Neural crest cell (in vitro differentiated cells): ENCODE results near the gene ST6GALNAC1. TPM values are rescaled to one million over a fixed set of nuclear protein-coding genes. Genes with fewer than 3 reads are reported as not detected.

ENCODE experiments used
- DNase-seq: peaks from one replicate; pipeline ENCODE4 v3.0.0; 2021; ENCODE audit warnings: low read depth, mixed read lengths, low spot score
- H3K27ac Mint-ChIP-seq: one replicate; pipeline ENCODE4 v1.8.0; 2021; ENCODE audit warnings: mild to moderate bottlenecking, mixed read lengths; ENCODE audit not compliant: unreplicated experiment
- H3K27me3 Mint-ChIP-seq: 2 replicates; pipeline ENCODE4 v1.8.0; 2021; ENCODE audit warnings: low read depth, mild to moderate bottlenecking, mixed read lengths
- H3K36me3 Mint-ChIP-seq: 2 replicates; pipeline ENCODE4 v1.8.0; 2021; ENCODE audit warnings: low read depth, mild to moderate bottlenecking, mixed read lengths
- H3K4me1 Mint-ChIP-seq: 2 replicates; pipeline ENCODE4 v1.8.0; 2021; ENCODE audit warnings: mixed read lengths
- H3K4me3 Mint-ChIP-seq: one replicate; pipeline ENCODE4 v1.8.0; 2021; ENCODE audit warnings: mild to moderate bottlenecking, mixed read lengths
- H3K9me3 Mint-ChIP-seq: 2 replicates; pipeline ENCODE4 v1.8.0; 2021; ENCODE audit warnings: mixed read lengths
- total RNA-seq: library from RNA; stranded (reverse); gene quantifications from 2 replicates; pipeline ENCODE4 v1.2.1, GENCODE V29; 2021
- TF ChIP-seq, protein P1 (sequence below): fragments of 200-600 bp; sonication (generic); conservative IDR thresholded peaks from 2 replicates; pipeline ENCODE4 v1.5.0; 2021; ENCODE audit warnings: antibody characterized with exemption, mild to moderate bottlenecking

ST6GALNAC1 gene
- total RNA-seq, 1 donor from 2014 or later, result not detected

DNA sequence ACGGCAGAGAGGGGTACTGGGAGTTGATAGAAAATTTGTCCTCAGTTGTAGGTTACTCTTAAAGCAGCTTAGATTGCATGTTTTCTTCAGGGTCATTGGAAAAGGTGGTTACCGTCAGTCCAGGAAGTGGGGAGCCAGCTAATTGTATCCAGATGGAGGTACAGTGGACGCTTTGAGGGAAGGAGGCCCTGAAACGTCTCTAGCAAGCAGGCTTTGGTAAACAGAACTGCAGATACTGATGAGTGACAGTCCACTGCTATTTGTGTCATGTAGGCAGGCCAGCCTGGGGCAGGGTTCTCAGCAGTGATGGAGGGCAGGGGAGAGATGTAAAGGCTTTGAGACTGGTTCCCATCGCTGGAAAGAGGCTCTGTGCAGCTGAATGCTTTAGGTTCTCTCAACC, 30.2 kb upstream of the ST6GALNAC1 start:
- H3K27ac Mint-ChIP-seq, result no peak overlapping the region
- H3K36me3 Mint-ChIP-seq, result no peaks in the 10 kb centered on the region
- H3K4me3 Mint-ChIP-seq, result peak overlapping the region; percentile 47
- TF ChIP-seq, protein P1, sequence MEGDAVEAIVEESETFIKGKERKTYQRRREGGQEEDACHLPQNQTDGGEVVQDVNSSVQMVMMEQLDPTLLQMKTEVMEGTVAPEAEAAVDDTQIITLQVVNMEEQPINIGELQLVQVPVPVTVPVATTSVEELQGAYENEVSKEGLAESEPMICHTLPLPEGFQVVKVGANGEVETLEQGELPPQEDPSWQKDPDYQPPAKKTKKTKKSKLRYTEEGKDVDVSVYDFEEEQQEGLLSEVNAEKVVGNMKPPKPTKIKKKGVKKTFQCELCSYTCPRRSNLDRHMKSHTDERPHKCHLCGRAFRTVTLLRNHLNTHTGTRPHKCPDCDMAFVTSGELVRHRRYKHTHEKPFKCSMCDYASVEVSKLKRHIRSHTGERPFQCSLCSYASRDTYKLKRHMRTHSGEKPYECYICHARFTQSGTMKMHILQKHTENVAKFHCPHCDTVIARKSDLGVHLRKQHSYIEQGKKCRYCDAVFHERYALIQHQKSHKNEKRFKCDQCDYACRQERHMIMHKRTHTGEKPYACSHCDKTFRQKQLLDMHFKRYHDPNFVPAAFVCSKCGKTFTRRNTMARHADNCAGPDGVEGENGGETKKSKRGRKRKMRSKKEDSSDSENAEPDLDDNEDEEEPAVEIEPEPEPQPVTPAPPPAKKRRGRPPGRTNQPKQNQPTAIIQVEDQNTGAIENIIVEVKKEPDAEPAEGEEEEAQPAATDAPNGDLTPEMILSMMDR, result no peak
- no peak for DNase-seq
- H3K4me1 Mint-ChIP-seq, result peaks cover 23% of the 10 kb centered on the region
- no peaks in the 10 kb centered on the region for H3K27me3 Mint-ChIP-seq
- H3K9me3 Mint-ChIP-seq, result peaks cover 4% of the 10 kb centered on the region

DNA sequence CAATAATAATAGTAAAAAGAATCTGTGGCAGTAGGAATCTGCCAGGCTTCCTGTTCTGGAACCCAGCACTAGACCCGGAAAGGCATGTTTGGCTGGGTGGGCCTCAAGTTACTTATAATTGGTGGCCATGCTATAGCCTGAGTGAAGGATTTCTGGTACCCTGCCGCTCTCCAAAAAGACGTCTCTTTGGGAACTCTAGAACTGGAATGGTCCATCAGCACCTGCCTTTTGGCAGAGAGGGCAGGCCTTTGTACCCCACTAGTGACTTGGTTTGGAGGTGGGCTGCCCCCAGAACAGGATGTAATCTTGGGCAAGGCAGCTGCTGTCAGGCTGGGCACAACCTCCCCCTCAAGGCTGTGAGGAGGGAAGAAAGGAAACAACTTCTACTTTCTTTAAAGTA, 29.3 kb upstream of the ST6GALNAC1 start:
- DNase-seq, result no peak
- H3K27ac Mint-ChIP-seq, result no peak overlapping the region
- peaks cover 4% of the 10 kb centered on the region for H3K9me3 Mint-ChIP-seq
- H3K4me3 Mint-ChIP-seq, result peak overlapping the region; percentile 91
- TF ChIP-seq, protein P1, result no peak
- no peaks in the 10 kb centered on the region for H3K36me3 Mint-ChIP-seq
- H3K27me3 Mint-ChIP-seq, result no peaks in the 10 kb centered on the region
- H3K4me1 Mint-ChIP-seq, result peaks cover 23% of the 10 kb centered on the region

DNA sequence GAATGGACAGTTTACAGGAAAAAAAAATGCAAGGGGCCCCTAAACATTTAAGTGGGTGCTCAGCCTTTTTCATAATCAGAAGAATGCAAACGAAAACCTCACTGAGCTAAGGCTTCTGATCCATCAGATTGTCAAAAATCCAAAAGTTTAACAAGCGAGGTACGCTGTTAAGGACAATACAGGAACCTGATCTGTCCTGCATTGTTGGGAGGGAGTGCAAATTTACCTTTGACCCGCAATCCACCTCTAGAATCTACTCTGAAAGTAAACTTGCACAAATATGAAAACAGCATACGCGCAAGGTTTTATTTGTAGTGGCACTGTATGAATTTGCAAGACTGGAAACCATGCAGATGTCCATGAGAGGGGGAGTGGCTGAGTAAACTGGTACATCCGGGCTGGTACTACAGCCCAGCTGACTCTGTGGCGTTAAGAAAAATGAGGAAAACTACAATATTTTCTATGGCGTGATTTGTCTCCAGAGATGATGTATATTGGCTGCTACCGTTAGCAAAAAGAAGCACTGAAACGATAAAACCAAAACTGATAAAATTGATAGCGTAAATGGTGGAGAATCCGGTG, 28.8 kb upstream of the ST6GALNAC1 start:
- H3K27me3 Mint-ChIP-seq, result no peaks in the 10 kb centered on the region
- TF ChIP-seq, protein P1, result no peak
- H3K36me3 Mint-ChIP-seq, result no peaks in the 10 kb centered on the region
- peaks cover 24% of the 10 kb centered on the region for H3K4me1 Mint-ChIP-seq
- H3K4me3 Mint-ChIP-seq, result peak overlapping the region; percentile 91
- H3K9me3 Mint-ChIP-seq, result peaks cover 4% of the 10 kb centered on the region
- peak overlapping the region; percentile 87 for H3K27ac Mint-ChIP-seq
- no peak for DNase-seq

DNA sequence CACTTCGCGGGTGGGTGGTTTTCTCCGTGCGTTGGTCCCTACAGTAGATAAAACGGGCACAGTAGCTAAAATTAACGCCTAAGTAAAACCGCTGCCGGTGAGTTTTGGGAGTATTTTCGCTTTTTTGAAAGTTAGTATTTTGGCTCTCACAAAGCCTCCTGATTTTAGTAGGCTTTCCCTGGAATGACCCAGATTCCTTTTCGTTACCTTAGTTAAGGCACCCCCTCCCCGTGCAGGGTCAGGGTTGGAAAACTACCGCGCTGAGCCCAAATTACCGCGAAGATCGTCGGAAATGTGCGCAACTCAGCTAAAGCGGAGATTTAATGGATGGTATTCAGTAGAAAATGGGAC, 28.3 kb upstream of the ST6GALNAC1 start:
- peaks cover 4% of the 10 kb centered on the region for H3K9me3 Mint-ChIP-seq
- no peaks in the 10 kb centered on the region for H3K36me3 Mint-ChIP-seq
- H3K27ac Mint-ChIP-seq, result peak overlapping the region; percentile 87
- no peak for DNase-seq
- H3K4me3 Mint-ChIP-seq, result peak overlapping the region; percentile 91
- H3K4me1 Mint-ChIP-seq, result peaks cover 28% of the 10 kb centered on the region
- H3K27me3 Mint-ChIP-seq, result no peaks in the 10 kb centered on the region
- TF ChIP-seq, protein P1, result no peak

DNA sequence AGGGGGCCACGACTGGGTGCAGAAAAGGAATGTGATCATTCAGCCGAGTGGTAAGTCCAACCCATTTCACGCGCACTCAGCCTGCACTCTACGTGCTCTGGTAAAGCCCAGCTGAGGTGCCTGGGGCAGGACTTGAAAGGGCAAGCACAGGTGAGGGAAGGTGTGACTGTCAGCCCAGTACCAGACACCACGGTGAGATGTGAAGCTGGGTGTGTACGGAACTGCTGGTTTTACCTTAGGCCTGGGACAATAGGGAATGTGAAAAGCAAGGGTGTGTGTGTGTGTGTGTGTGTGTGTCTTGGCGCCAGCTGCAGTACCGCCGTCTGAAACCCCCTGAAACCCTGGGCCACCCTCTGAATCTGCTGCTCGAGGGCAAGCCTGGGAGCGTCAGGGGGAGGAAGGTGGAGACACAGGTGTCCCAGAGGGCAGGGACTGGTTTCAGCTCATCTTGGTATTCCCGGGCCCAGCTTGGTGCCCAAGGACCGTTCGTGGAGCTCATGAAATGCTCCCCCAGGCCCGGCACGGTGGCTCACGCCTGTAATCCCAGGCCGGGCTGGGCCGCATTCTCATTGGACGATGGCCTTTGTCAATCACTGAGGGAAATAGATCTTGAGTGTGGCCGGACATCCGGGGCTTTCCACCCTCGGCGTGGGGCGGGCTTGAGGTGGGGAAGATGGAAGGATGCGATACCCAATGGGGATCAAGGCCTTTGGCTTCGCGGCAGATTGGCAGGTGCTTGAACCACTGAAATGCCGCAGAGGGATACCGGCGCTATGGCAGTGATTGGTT, 27.8 kb upstream of the ST6GALNAC1 start:
- Mint-ChIP-seq H3K36me3 (no peaks in the 10 kb centered on the region), H3K4me1 (peaks cover 28% of the 10 kb centered on the region), H3K27me3 (no peaks in the 10 kb centered on the region), H3K9me3 (peaks cover 4% of the 10 kb centered on the region), H3K27ac (peak overlapping the region; percentile 87), H3K4me3 (peak overlapping the region; percentile 91)
- TF ChIP-seq, protein P1, result no peak
- peak; percentile 98 for DNase-seq
